ENCODE results near the gene HOXA5.

Gene HOXA5

GRCh38 chr7:27121684-27122076 is 21.8 kb downstream of the HOXA5 start (continued):
- TF ChIP-seq ZBTB1 (tag by site-specific recombination; IDR thresholded peaks at IDR 0.05): no peak
- TF ChIP-seq ZNF223 (tag by site-specific recombination; IDR thresholded peaks at IDR 0.05): no peak
- TF ChIP-seq BCL11B (tag by site-specific recombination; IDR thresholded peaks at IDR 0.05; ENCODE audit: low read depth): 0 out of 2 replicates have a peak, but pooled peaks have one; percentile 37
- no peak for TF ChIP-seq ZNF48 (tag by site-specific recombination; IDR thresholded peaks at IDR 0.05)
- 0 out of 2 replicates have a peak, but pooled peaks have one; percentile 24 for TF ChIP-seq ZEB2 (tag by site-specific recombination; IDR thresholded peaks at IDR 0.05)
- TF ChIP-seq ZNF513 (tag by site-specific recombination; IDR thresholded peaks at IDR 0.05): no peak
- TF ChIP-seq IKZF3 (tag by site-specific recombination; IDR thresholded peaks at IDR 0.05): peak; percentile 83
- TF ChIP-seq ZIC2 (tag by site-specific recombination; IDR thresholded peaks at IDR 0.05): no peak
- no peak for TF ChIP-seq ZNF146 (tag by site-specific recombination; IDR thresholded peaks at IDR 0.05)
- peak; percentile 44; the same call in 1 of the 2 replicates for TF ChIP-seq ZNF843 (tag by site-specific recombination; IDR thresholded peaks at IDR 0.05)
- TF ChIP-seq SP7 (tag by site-specific recombination; IDR thresholded peaks at IDR 0.05): peak; percentile 66
- TF ChIP-seq ZNF777 (tag by site-specific recombination; IDR thresholded peaks at IDR 0.05; ENCODE audit: borderline replicate concordance): no peak
- TF ChIP-seq ZNF19 (tag by site-specific recombination; IDR thresholded peaks at IDR 0.05; ENCODE audit: low read depth): no peak
- no peak for TF ChIP-seq GFI1B (tag by site-specific recombination; IDR thresholded peaks at IDR 0.05)
- TF ChIP-seq, protein P1, sequence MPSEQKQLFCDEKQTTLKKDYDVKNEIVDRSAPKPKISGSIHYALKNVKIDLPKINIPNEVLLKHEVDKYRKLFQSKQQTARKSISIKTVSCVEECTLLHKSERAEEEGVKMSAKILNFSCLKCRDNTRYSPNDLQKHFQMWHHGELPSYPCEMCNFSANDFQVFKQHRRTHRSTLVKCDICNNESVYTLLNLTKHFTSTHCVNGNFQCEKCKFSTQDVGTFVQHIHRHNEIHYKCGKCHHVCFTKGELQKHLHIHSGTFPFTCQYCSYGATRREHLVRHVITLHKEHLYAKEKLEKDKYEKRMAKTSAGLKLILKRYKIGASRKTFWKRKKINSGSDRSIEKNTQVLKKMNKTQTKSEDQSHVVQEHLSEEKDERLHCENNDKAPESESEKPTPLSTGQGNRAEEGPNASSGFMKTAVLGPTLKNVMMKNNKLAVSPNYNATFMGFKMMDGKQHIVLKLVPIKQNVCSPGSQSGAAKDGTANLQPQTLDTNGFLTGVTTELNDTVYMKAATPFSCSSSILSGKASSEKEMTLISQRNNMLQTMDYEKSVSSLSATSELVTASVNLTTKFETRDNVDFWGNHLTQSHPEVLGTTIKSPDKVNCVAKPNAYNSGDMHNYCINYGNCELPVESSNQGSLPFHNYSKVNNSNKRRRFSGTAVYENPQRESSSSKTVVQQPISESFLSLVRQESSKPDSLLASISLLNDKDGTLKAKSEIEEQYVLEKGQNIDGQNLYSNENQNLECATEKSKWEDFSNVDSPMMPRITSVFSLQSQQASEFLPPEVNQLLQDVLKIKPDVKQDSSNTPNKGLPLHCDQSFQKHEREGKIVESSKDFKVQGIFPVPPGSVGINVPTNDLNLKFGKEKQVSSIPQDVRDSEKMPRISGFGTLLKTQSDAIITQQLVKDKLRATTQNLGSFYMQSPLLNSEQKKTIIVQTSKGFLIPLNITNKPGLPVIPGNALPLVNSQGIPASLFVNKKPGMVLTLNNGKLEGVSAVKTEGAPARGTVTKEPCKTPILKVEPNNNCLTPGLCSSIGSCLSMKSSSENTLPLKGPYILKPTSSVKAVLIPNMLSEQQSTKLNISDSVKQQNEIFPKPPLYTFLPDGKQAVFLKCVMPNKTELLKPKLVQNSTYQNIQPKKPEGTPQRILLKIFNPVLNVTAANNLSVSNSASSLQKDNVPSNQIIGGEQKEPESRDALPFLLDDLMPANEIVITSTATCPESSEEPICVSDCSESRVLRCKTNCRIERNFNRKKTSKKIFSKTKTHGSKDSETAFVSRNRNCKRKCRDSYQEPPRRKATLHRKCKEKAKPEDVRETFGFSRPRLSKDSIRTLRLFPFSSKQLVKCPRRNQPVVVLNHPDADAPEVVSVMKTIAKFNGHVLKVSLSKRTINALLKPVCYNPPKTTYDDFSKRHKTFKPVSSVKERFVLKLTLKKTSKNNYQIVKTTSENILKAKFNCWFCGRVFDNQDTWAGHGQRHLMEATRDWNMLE (tag by site-specific recombination; conservative IDR thresholded peaks at IDR 0.05; ENCODE audit: low read depth): no peak
- TF ChIP-seq PRDM10 (tag by site-specific recombination; IDR thresholded peaks at IDR 0.05): no peak
- TF ChIP-seq ZNF394 (tag by site-specific recombination; IDR thresholded peaks at IDR 0.05; ENCODE audit: borderline replicate concordance): no peak
- no peak; the same call in 1 of the 2 replicates for TF ChIP-seq KLF10 (tag by site-specific recombination; IDR thresholded peaks at IDR 0.05)
- no peak for TF ChIP-seq ZNF335 (tag by site-specific recombination; conservative IDR thresholded peaks at IDR 0.05)
- TF ChIP-seq ZBTB8A (tag by site-specific recombination; IDR thresholded peaks at IDR 0.05): peak; percentile 29
- TF ChIP-seq, protein P2, sequence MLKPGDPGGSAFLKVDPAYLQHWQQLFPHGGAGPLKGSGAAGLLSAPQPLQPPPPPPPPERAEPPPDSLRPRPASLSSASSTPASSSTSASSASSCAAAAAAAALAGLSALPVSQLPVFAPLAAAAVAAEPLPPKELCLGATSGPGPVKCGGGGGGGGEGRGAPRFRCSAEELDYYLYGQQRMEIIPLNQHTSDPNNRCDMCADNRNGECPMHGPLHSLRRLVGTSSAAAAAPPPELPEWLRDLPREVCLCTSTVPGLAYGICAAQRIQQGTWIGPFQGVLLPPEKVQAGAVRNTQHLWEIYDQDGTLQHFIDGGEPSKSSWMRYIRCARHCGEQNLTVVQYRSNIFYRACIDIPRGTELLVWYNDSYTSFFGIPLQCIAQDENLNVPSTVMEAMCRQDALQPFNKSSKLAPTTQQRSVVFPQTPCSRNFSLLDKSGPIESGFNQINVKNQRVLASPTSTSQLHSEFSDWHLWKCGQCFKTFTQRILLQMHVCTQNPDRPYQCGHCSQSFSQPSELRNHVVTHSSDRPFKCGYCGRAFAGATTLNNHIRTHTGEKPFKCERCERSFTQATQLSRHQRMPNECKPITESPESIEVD (tag by site-specific recombination; IDR thresholded peaks at IDR 0.05): peak; percentile 95
- TF ChIP-seq GLIS1 (tag by site-specific recombination; IDR thresholded peaks at IDR 0.05): no peak
- TF ChIP-seq, protein P3, sequence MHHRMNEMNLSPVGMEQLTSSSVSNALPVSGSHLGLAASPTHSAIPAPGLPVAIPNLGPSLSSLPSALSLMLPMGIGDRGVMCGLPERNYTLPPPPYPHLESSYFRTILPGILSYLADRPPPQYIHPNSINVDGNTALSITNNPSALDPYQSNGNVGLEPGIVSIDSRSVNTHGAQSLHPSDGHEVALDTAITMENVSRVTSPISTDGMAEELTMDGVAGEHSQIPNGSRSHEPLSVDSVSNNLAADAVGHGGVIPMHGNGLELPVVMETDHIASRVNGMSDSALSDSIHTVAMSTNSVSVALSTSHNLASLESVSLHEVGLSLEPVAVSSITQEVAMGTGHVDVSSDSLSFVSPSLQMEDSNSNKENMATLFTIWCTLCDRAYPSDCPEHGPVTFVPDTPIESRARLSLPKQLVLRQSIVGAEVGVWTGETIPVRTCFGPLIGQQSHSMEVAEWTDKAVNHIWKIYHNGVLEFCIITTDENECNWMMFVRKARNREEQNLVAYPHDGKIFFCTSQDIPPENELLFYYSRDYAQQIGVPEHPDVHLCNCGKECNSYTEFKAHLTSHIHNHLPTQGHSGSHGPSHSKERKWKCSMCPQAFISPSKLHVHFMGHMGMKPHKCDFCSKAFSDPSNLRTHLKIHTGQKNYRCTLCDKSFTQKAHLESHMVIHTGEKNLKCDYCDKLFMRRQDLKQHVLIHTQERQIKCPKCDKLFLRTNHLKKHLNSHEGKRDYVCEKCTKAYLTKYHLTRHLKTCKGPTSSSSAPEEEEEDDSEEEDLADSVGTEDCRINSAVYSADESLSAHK (tag by site-specific recombination; IDR thresholded peaks at IDR 0.05): 0 out of 2 replicates have a peak, but pooled peaks have one; percentile 55
- TF ChIP-seq ZNF416 (tag by site-specific recombination; IDR thresholded peaks at IDR 0.05): no peak
- no peak for TF ChIP-seq ZNF514 (tag by site-specific recombination; IDR thresholded peaks at IDR 0.05)
- TF ChIP-seq ZNF830 (tag by site-specific recombination; IDR thresholded peaks at IDR 0.05; ENCODE audit: low read depth): no peak
